NOMO-1 (cell line): ENCODE data around the gene INTS4.
"Not testable (repeated sequence)": the region's sequence is repeated elsewhere in the genome, so short reads cannot be mapped to it uniquely, and the experiment has no call there.

ENCODE experiments used
- DNase-seq, 2 experiments: peaks; one replicate each; lab custom pipeline; 2025; ENCODE audit not compliant: unreplicated experiment in 2 of 2; lab: John Stamatoyannopoulos, UW

INTS4 gene

DNA sequence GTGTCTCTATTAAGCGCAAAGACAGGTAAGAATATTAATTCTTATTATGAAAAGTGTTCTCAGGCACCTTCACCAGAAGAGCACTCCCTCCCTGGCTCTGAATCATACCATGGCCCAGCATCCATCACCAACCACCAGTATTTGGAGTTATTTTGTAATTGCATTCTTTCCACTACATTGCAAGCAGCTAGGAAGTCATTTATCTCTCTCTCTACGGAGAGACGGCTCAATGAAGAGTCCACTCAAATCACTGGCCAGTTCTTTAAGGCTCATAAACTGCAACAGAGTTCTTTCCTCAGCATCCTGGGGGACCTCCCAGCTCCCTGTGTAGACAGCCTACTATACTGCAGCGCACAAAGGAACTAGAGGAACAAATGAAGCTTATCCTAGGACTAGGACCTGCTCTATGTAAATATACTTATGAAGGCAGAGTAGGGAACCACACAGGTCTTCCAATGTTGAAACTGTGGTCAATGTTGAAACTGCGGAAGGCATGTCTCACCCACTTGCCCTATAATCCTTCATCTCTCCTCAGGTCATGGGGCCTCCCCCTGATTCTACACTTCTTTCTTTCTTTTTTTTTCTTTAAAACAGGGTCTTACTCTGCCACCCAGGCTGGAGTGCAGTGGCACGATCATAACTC lies 110.2 kb downstream of the INTS4 start:
- no peak for DNase-seq

DNA sequence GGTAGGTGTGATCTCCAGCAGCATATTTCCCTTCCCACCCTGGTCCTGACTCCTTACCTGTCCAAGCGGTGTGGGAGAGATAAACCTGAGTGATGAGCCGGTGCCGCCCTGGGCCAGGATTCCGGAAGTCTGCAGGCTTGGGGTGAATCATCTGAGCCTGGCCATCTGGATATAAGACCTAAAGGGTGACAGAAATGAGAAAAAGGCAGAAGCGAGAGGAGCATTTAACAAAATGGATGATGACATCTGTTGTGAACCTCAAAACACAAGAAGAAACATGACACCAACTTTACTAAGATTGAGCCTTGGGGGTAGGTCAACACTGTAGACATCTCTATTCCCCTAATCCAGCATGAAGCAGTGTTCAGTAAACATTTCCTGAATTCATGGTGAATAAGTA lies 110.7 kb downstream of the INTS4 start:
- no peak for DNase-seq

GRCh38 chr11:77882396-77882795 lies 112.1 kb downstream of the INTS4 start:
- DNase-seq, result no peak

- DNase-seq, result no peak
Observed at GRCh38 chr11:77879218-77879617, 115.2 kb downstream of the INTS4 start.

- DNase-seq, result not testable (repeated sequence)
Observed at GRCh38 chr11:77878247-77878646, 116.2 kb downstream of the INTS4 start.

GRCh38 chr11:77876045-77876444 lies 118.4 kb downstream of the INTS4 start:
- no peak for DNase-seq

DNA sequence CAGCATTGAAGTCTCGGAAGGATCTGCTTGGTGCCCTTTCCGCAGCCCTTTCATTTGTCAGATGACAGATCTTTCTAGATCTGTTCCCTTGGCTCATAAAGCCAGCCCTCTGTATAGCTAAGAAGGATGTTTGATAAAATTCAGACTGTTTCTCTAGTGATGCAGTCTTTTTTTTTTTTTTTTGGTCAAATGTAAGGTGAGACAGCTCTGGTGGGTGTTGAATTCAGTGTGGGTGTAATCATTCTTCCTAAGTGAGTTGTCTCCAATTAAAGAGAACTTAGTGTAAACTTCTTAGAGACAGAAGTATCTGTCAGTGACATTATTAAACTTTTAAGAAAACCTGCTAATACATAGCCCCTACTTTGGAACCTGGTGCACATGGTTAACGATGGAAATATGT lies 120.3 kb downstream of the INTS4 start:
- no peak for DNase-seq

GRCh38 chr11:77873345-77873744 lies 121.1 kb downstream of the INTS4 start:
- DNase-seq, result no peak

GRCh38 chr11:77871855-77872254 lies 122.6 kb downstream of the INTS4 start:
- DNase-seq, result no peak

DNA sequence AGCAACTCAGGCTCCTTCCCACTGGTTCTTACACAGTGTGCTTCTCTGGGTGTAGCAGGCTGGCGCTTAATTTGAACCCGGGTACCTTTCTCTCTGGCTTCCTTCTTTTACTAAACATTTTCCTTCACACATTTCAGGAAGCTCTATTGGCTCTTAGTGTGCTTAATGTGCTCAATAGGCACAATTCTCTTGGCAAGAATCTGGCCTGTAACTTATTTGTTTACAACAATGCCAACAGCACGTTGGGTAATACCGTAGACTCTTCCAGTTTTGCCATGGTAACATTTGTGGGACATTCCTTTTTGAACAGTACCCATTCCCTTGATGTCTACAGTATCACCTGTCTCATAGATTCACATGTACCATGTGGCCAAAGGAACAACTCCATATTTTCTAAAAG lies 125.7 kb downstream of the INTS4 start:
- DNase-seq, result no peak

GRCh38 chr11:77866336-77866735 lies 128.1 kb downstream of the INTS4 start:
- DNase-seq, result no peak

GRCh38 chr11:77865805-77866204 lies 128.7 kb downstream of the INTS4 start:
- no peak for DNase-seq

DNA sequence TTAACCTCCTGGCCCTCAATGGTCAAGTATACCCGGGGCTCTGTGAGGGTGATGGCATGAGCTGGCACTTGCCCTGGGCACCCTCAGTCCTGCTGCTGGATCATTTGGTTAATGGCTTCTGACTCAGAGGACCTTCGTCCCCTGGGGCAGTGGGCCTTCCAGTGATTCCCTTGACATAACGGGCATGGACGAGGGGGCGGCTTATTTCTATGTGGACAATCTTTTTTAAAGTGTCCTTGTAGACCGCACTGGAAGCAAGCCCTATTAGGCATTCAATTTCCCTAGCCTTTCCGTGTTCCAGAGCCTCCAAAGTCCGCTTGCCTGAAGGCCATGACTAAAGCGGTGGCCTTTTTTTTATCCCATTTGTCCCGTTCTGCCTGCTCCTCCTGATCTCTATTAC lies 133.0 kb downstream of the INTS4 start:
- not testable (repeated sequence) for DNase-seq

GRCh38 chr11:77857906-77858457 lies 136.5 kb downstream of the INTS4 start:
- not testable (repeated sequence) for DNase-seq

DNA sequence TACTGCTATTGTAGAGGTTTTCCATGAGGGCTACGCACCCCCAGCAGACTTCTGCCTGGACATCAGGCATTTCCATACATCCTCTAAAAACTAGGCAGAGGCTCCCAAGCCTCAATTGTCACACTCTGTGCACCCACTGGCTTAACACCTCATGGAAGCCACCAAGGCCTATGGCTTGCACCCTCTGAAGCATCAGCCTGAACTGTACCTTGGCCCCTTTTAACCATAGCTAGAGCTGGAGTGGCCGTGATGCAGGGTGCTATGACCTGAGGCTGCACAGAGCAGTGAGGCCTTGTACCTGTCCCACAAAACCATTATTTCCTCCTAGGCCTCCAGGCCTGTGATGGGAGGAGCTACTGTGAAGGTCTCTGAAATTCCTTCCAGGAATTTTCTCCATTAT lies 139.6 kb downstream of the INTS4 start:
- DNase-seq, result no peak

- DNase-seq, result no peak
Observed at GRCh38 chr11:77851503-77851902, 143.0 kb downstream of the INTS4 start.

- not testable (repeated sequence) for DNase-seq
Observed at GRCh38 chr11:77843700-77844099, 150.8 kb downstream of the INTS4 start.

- DNase-seq, result peak; percentile 41 to 59
Observed at GRCh38 chr11:77842441-77843121, 151.9 kb downstream of the INTS4 start.

- no peak for DNase-seq
Observed at GRCh38 chr11:77833302-77833701, 161.2 kb downstream of the INTS4 start.

DNA sequence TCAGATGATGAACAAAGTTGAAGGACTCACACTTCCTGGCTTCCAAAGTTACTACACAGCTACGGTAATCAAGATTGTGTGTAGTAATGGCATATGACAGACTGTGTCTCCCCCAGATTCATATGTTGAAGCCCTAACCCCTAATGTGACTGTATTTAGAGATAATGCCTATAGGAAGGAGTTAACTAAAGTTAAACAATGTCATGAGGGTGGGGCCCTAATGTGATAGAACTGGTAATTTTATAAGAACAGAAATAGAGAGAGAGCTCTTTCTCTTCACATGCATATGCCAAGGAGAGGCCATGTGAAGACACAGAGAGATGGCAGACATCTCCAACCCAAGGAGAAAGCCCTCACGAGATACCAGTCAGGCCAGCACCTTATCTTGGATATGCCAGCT lies 165.5 kb downstream of the INTS4 start:
- DNase-seq, result no peak
